DMS153 treated with DMSO at 0.1 percent for 48 hours (cell line): ENCODE data around the gene CDK17.
"Not testable (repeated sequence)": the region's sequence is repeated elsewhere in the genome, so short reads cannot be mapped to it uniquely, and the experiment has no call there.

Source experiments
- DNase-seq: peaks from one replicate; lab custom pipeline; 2025; ENCODE audit not compliant: unreplicated experiment; lab: John Stamatoyannopoulos, UW

The CDK17 gene

GRCh38 chr12:96399919-96400630 is at the start of gene CDK17:
Gene CDK17 (minus strand): TSS chr12:96400439. CDS start chr12:96334836, 65,603 bp downstream.
- DNase-seq, result peak; percentile 62

- no peak for DNase-seq
These were observed 48.1 kb upstream of the CDK17 start for GRCh38 chr12:96448300-96448699.

- DNase-seq, result no peak
These were observed 47.0 kb upstream of the CDK17 start for GRCh38 chr12:96447256-96447655.

GRCh38 chr12:96445691-96446583 is 45.7 kb upstream of the CDK17 start:
- no peak for DNase-seq

GRCh38 chr12:96444399-96444798 is 44.2 kb upstream of the CDK17 start:
- no peak for DNase-seq

GRCh38 chr12:96442906-96443305 is 42.7 kb upstream of the CDK17 start:
- DNase-seq, result no peak

- DNase-seq, result no peak
These were observed 41.6 kb upstream of the CDK17 start for GRCh38 chr12:96441816-96442215.

- DNase-seq, result no peak
These were observed 38.1 kb upstream of the CDK17 start for GRCh38 chr12:96438330-96438729.

GRCh38 chr12:96437171-96437445 is 36.9 kb upstream of the CDK17 start:
- no peak for DNase-seq

GRCh38 chr12:96436366-96437170 is 36.3 kb upstream of the CDK17 start:
- DNase-seq, result no peak

- no peak for DNase-seq
These were observed 33.9 kb upstream of the CDK17 start for GRCh38 chr12:96434107-96434506.

- not testable (repeated sequence) for DNase-seq
These were observed 32.5 kb upstream of the CDK17 start for GRCh38 chr12:96432496-96433321.

- DNase-seq, result no peak
These were observed 30.8 kb upstream of the CDK17 start for GRCh38 chr12:96431067-96431466.

GRCh38 chr12:96427269-96427729 is 27.1 kb upstream of the CDK17 start:
- DNase-seq, result no peak

GRCh38 chr12:96425951-96426350 is 25.7 kb upstream of the CDK17 start:
- no peak for DNase-seq

GRCh38 chr12:96425321-96425720 is 25.1 kb upstream of the CDK17 start:
- DNase-seq, result no peak

GRCh38 chr12:96424601-96425000 is 24.4 kb upstream of the CDK17 start:
- no peak for DNase-seq

- no peak for DNase-seq
These were observed 22.0 kb upstream of the CDK17 start for GRCh38 chr12:96422192-96422591.

- DNase-seq, result no peak
These were observed 20.8 kb upstream of the CDK17 start for GRCh38 chr12:96421014-96421413.

- DNase-seq, result no peak
These were observed 20.1 kb upstream of the CDK17 start for GRCh38 chr12:96420277-96420835.
